GM23248 (cell line): Measurements from ENCODE around the gene DST.

Source experiments
- EZH2 ChIP-seq: fragments of 200-600 bp; sonication (generic); IDR thresholded peaks from 2 replicates; pipeline ENCODE4 v1.6.1; 2018; ENCODE audit warnings: antibody characterized with exemption, mild to moderate bottlenecking; ENCODE audit not compliant: insufficient read depth, poor library complexity, severe bottlenecking
- EZH2phosphoT487 ChIP-seq: fragments of 200-600 bp; sonication (generic); IDR thresholded peaks from 2 replicates; pipeline ENCODE4 v1.6.1; 2018; ENCODE audit warnings: antibody characterized with exemption, moderate library complexity, mild to moderate bottlenecking, low read depth; ENCODE audit not compliant: insufficient read depth

- TF ChIP-seq EZH2 (no peak), EZH2phosphoT487 (no peak)
Observed at GRCh38 chr6:56505512-56506260, 137.0 kb downstream of the DST start.
